Measurements from ENCODE around the gene LPP.

DNA sequence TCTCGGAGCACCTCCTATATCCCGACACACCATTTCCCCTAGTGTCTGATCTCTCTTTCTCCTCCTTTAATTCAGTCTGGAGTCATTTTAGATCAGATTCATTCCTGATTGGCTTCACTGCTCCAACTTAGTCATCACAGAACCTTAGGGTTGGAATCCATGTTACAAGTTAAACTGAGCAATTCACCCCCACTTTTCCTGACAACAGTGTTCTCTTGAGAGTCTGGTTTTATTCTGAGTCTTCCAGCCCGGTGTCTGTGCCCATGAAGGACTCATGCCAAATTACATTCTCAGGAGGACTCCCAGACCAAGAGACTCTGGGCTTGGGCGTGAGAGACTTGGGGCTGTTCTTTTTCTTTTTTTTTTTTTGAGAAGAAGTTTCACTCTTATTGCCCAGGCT is 57.5 kb downstream of the LPP start:
- TF ChIP-seq EZH2phosphoT487 (IDR thresholded peaks at IDR 0.05; ENCODE audit: borderline replicate concordance) (no peak), YY1 (IDR thresholded peaks at IDR 0.05; ENCODE audit: extremely low read depth, insufficient replicate concordance, low read depth, low read length) (no peak), POLR2AphosphoS5 (IDR thresholded peaks at IDR 0.05; ENCODE audit: low read depth, low read length) (no peak), ZNF274 (IDR thresholded peaks at IDR 0.05; ENCODE audit: low read depth, low read length) (no peak), POLR2A (IDR thresholded peaks at IDR 0.05; ENCODE audit: borderline replicate concordance, extremely low read depth, insufficient read depth, insufficient read length) (no peak), SP1 (IDR thresholded peaks at IDR 0.05; ENCODE audit: low read depth) (no peak), RAD21 (IDR thresholded peaks at IDR 0.05; ENCODE audit: low read depth) (no peak), EGR1 (IDR thresholded peaks at IDR 0.05; ENCODE audit: low read depth) (no peak)
- TF ChIP-seq, protein P1, sequence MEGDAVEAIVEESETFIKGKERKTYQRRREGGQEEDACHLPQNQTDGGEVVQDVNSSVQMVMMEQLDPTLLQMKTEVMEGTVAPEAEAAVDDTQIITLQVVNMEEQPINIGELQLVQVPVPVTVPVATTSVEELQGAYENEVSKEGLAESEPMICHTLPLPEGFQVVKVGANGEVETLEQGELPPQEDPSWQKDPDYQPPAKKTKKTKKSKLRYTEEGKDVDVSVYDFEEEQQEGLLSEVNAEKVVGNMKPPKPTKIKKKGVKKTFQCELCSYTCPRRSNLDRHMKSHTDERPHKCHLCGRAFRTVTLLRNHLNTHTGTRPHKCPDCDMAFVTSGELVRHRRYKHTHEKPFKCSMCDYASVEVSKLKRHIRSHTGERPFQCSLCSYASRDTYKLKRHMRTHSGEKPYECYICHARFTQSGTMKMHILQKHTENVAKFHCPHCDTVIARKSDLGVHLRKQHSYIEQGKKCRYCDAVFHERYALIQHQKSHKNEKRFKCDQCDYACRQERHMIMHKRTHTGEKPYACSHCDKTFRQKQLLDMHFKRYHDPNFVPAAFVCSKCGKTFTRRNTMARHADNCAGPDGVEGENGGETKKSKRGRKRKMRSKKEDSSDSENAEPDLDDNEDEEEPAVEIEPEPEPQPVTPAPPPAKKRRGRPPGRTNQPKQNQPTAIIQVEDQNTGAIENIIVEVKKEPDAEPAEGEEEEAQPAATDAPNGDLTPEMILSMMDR (IDR thresholded peaks at IDR 0.05 in 2 of 3, conservative IDR thresholded peaks at IDR 0.05 in 1 of 3; ENCODE audit: borderline replicate concordance in 1 of 3, insufficient read depth in 1 of 3, low read depth in 2 of 3, low read length in 2 of 3) = no peak
- TF ChIP-seq, protein P2, sequence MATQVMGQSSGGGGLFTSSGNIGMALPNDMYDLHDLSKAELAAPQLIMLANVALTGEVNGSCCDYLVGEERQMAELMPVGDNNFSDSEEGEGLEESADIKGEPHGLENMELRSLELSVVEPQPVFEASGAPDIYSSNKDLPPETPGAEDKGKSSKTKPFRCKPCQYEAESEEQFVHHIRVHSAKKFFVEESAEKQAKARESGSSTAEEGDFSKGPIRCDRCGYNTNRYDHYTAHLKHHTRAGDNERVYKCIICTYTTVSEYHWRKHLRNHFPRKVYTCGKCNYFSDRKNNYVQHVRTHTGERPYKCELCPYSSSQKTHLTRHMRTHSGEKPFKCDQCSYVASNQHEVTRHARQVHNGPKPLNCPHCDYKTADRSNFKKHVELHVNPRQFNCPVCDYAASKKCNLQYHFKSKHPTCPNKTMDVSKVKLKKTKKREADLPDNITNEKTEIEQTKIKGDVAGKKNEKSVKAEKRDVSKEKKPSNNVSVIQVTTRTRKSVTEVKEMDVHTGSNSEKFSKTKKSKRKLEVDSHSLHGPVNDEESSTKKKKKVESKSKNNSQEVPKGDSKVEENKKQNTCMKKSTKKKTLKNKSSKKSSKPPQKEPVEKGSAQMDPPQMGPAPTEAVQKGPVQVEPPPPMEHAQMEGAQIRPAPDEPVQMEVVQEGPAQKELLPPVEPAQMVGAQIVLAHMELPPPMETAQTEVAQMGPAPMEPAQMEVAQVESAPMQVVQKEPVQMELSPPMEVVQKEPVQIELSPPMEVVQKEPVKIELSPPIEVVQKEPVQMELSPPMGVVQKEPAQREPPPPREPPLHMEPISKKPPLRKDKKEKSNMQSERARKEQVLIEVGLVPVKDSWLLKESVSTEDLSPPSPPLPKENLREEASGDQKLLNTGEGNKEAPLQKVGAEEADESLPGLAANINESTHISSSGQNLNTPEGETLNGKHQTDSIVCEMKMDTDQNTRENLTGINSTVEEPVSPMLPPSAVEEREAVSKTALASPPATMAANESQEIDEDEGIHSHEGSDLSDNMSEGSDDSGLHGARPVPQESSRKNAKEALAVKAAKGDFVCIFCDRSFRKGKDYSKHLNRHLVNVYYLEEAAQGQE (IDR thresholded peaks at IDR 0.05; ENCODE audit: low read depth) = no peak
